Dendritic cell treated with granulocyte-macrophage colony-stimulating factor and Interleukin-4, amounts not matched to agents 40 ng/mL and 50 ng/mL, for 4 days (primary cell): ENCODE data around the gene MTTP.

ENCODE experiments used
- H3K27ac Mint-ChIP-seq: one replicate; pipeline ENCODE4 v1.8.0; 2022; ENCODE audit warnings: mild to moderate bottlenecking, mixed read lengths
- H3K27me3 Mint-ChIP-seq: one replicate; pipeline ENCODE4 v1.8.0; 2022; ENCODE audit warnings: mild to moderate bottlenecking, mixed read lengths
- H3K36me3 Mint-ChIP-seq: one replicate; pipeline ENCODE4 v1.8.0; 2022; ENCODE audit warnings: low read depth, mixed read lengths
- H3K4me1 Mint-ChIP-seq: one replicate; pipeline ENCODE4 v1.8.0; 2022; ENCODE audit warnings: low read depth, mixed read lengths
- H3K4me3 Mint-ChIP-seq: one replicate; pipeline ENCODE4 v1.8.0; 2022; ENCODE audit warnings: mild to moderate bottlenecking, moderate library complexity, mixed read lengths
- H3K9me3 Mint-ChIP-seq: one replicate; pipeline ENCODE4 v1.8.0; 2022; ENCODE audit warnings: mixed read lengths
- intact Hi-C: fragments of 100-400 bp; cut with micrococcal nuclease; formaldehyde crosslinking; loops from one replicate; pipeline ENCODE4 v1.15.0; 2022

MTTP gene

DNA sequence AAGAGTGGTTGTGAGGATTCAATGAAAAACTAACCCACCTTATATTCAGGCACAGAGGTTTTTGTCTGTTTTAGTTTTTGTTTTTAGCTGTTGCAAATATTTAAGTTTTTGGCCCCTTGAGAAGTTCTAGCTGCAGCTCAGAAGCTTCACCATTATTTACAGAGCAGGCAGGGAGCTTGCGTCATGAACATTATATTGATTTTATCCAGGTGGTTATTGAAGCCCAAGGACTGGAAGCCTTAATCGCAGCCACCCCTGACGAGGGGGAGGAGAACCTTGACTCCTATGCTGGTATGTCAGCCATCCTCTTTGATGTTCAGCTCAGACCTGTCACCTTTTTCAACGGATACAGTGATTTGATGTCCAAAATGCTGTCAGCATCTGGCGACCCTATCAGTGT lies 38.1 kb downstream of the MTTP start:
- no peaks in the 10 kb centered on the region for H3K36me3 Mint-ChIP-seq
- intact Hi-C loops: no loop called here
- no peak overlapping the region for H3K4me3 Mint-ChIP-seq
- no peaks in the 10 kb centered on the region for H3K27me3 Mint-ChIP-seq
- H3K9me3 Mint-ChIP-seq: no peaks in the 10 kb centered on the region
- no peaks in the 10 kb centered on the region for H3K4me1 Mint-ChIP-seq
- H3K27ac Mint-ChIP-seq: no peak overlapping the region

DNA sequence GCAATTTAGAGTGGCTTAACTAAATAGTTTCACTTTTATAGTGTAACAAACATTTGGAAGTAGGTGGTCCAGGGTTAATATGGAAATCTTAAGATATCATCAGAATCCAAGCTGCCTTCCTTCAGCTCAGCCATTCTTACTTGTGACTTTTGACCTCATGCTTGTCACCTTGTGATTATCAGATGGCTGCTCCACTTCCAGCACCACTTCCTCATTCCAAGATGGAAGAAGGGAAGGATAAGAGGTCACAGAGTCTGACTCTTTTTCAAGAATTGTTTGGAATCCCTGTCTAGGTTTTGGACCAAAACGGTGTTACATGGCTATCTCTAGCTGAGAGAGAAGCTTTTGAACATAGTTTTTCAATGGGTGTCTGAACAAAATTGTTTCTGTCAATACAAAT lies 39.9 kb downstream of the MTTP start:
- intact Hi-C loops: no loop called here
- Mint-ChIP-seq H3K4me3 (no peak overlapping the region), H3K27ac (no peak overlapping the region)

DNA sequence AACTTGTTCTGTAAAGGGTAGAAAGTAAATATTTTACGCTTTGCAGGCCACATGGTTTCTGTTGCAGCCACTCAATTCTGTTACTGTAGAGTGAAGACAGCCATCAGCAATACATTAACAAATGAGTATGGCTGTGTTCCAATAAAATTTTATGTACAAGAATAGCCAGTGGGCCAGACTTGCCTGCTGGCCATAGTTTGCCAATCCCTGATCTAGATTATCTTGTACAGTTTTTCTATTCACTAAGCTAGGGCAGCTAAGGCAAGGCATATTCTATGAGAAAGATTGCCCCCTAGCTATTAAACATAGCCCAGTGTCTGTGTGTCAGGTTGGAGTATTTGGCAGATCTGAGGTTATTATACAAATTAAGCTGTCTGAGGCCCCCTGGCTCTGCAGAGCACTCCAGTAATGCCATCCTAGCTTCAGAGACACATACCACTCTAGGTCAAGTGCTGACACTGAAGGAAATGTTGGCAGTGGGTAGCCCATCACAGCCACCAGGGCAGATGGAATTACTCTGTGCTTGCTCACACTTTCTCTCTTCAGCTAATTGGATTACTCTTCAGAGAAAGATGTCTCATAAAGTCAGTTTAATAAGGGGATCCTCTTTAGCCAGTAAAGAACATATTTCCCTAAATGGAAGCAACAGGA lies 40.7 kb downstream of the MTTP start:
- intact Hi-C loops: no loop called here
- Mint-ChIP-seq H3K27ac (no peak overlapping the region), H3K27me3 (no peaks in the 10 kb centered on the region)

More for the DNA sequence above, 39.9 kb downstream of the MTTP start:
- H3K4me1 Mint-ChIP-seq: no peaks in the 10 kb centered on the region
- H3K9me3 Mint-ChIP-seq: no peaks in the 10 kb centered on the region
- H3K27me3 Mint-ChIP-seq: no peaks in the 10 kb centered on the region
- H3K36me3 Mint-ChIP-seq: no peaks in the 10 kb centered on the region

DNA sequence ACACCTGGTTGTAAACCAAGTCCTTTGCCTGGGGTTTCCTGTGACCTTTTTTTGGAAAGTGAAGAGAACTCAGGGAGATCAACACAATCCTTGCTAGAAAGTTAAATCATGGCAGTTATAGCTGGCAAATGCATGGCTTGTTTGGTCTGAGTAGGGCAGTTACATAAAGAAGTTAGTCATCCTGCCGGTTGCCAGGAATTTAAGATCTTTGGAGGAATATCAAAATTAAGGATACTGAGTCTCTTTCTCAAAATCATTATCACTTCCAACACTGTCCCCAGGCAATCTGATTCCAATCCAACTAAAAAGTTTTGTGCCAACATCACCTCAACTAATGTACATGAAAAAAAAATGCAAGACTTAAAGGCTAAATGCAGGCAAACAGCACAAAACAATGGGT lies 42.8 kb downstream of the MTTP start:
- no peaks in the 10 kb centered on the region for H3K9me3 Mint-ChIP-seq
- intact Hi-C loops: no loop called here
- no peaks in the 10 kb centered on the region for H3K36me3 Mint-ChIP-seq
- no peaks in the 10 kb centered on the region for H3K4me1 Mint-ChIP-seq
- no peaks in the 10 kb centered on the region for H3K27me3 Mint-ChIP-seq
- H3K27ac Mint-ChIP-seq: no peak overlapping the region
- H3K4me3 Mint-ChIP-seq: no peak overlapping the region

More for the DNA sequence above, 40.7 kb downstream of the MTTP start:
- Mint-ChIP-seq H3K9me3 (no peaks in the 10 kb centered on the region), H3K4me3 (no peak overlapping the region), H3K36me3 (no peaks in the 10 kb centered on the region), H3K4me1 (no peaks in the 10 kb centered on the region)

DNA sequence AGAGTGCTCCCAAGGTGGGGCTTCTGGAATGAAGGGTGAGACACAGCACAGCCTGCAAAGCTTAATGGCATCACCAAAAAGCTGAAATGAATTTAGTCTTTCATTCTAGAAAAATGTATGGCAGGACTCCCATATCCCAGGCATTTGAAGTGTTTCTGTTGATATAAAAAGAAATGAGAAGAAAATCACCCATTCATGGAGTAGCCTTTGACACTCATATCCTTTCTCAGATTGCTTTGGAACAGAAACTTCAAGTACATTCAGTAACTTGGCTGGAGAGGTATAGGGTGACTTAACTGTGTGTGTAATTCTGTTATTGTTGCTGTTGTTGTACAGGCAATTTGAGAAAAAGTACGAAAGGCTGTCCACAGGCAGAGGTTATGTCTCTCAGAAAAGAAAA lies 47.7 kb downstream of the MTTP start:
- H3K4me1 Mint-ChIP-seq: no peaks in the 10 kb centered on the region
- no peak overlapping the region for H3K4me3 Mint-ChIP-seq
- no peaks in the 10 kb centered on the region for H3K36me3 Mint-ChIP-seq
- intact Hi-C loops: no loop called here
- H3K9me3 Mint-ChIP-seq: no peaks in the 10 kb centered on the region
- H3K27ac Mint-ChIP-seq: no peak overlapping the region
- H3K27me3 Mint-ChIP-seq: no peaks in the 10 kb centered on the region

DNA sequence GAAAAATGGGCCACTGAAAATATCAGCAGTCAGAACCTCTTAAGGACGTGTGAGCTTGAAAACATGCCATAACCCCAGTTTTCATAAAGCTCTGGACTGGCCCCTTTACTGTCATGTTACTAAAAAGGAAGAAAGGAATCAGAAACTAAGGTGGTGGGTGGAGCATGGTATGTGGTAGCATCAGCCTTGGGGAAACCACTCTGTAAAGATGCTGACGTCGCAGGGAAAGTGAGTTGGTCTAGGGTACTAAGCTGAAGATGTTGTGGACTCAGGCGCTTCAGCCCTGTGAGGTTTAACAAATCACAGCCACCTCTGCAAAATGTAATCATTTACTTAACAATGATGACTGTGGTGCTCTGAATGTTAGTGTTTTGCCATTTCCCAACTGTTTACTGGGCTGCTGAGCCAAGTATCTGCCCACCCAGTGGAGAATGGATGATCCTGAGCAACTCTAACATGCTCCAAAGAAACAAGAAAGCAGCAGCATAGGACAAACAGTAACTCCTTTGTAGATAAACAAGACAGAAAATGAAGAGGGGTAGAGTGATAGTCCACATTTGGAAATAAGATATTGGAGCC lies 49.6 kb downstream of the MTTP start:
- Mint-ChIP-seq H3K9me3 (no peaks in the 10 kb centered on the region), H3K4me1 (no peaks in the 10 kb centered on the region), H3K27ac (no peak overlapping the region), H3K27me3 (no peaks in the 10 kb centered on the region), H3K36me3 (no peaks in the 10 kb centered on the region), H3K4me3 (no peak overlapping the region)
- intact Hi-C loops: no loop called here

DNA sequence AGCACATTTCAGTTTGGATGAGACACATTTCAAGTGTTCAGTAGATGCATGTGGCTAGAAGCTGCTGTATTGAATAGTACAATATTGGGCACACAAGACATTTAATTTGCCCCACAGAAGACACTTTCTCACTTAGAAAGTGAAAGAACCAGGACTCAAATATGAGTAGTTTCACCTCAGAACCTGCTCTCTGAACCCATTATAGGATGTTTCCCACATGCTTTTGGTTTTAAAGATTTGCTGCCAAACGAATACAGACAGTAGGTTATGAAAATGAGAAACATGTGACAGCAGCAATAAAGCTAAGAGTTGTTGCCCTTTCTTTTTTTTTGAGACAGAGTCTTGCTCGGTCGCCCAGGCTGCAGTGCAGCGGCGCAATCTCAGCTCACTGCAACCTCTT lies 50.7 kb downstream of the MTTP start:
- H3K4me3 Mint-ChIP-seq: no peak overlapping the region
- no peaks in the 10 kb centered on the region for H3K9me3 Mint-ChIP-seq
- H3K27me3 Mint-ChIP-seq: no peaks in the 10 kb centered on the region
- H3K36me3 Mint-ChIP-seq: no peaks in the 10 kb centered on the region
- H3K4me1 Mint-ChIP-seq: no peaks in the 10 kb centered on the region
- intact Hi-C loops: no loop called here
- no peak overlapping the region for H3K27ac Mint-ChIP-seq

DNA sequence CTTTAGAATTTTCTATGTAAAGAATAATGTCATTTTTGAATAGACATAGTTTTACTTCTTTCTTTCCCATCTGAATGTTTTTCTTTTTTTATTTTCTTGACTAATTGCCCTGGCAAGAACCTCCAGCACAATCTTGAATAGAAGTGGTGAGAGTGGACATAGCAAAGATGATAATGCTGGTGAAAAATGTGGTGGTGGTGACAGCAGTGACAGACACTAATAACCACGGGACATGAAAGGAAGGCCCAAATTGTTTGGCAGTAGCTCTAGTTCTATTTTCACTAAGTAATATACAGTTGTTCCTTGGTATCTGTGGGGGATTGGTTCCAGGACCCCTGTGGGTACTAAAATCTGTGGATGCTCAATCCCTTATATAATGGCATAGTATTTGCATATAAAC lies 53.4 kb downstream of the MTTP start:
- intact Hi-C loops: no loop called here
- H3K4me1 Mint-ChIP-seq: no peaks in the 10 kb centered on the region
- no peaks in the 10 kb centered on the region for H3K9me3 Mint-ChIP-seq

DNA sequence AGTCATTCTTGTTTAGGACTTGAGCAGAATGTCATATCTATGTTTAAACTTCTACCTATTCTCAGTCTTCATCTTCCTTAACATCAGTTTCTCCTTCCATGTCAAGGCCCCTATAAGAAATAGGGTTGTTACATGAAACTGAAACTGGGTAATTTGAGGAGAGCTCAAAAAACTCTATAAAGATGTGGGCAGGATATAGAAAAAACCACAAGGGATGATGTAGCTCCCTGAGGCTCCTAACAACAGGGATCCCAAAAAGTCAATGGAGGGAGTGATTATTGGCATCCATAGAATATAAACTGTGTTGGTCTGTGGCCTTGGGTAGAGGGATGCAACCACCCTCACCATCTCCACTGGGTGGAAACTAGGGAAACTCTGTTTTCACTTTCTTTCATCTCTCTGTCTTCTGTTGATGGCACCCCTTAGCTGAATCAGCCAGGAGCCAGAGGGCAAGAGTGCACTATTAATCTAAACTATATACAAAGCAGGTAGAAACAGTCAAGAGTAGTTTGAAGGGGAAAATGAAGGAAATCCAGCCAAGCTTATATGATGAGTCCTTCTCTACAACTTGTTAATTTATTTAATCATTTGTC lies 55.4 kb downstream of the MTTP start:
- no peak overlapping the region for H3K27ac Mint-ChIP-seq
- no peaks in the 10 kb centered on the region for H3K4me1 Mint-ChIP-seq
- H3K4me3 Mint-ChIP-seq: no peak overlapping the region
- intact Hi-C loops: no loop called here
- no peaks in the 10 kb centered on the region for H3K9me3 Mint-ChIP-seq
- H3K27me3 Mint-ChIP-seq: no peaks in the 10 kb centered on the region
- H3K36me3 Mint-ChIP-seq: no peaks in the 10 kb centered on the region

More for the DNA sequence above, 53.4 kb downstream of the MTTP start:
- Mint-ChIP-seq H3K27ac (no peak overlapping the region), H3K36me3 (no peaks in the 10 kb centered on the region), H3K27me3 (no peaks in the 10 kb centered on the region), H3K4me3 (no peak overlapping the region)

DNA sequence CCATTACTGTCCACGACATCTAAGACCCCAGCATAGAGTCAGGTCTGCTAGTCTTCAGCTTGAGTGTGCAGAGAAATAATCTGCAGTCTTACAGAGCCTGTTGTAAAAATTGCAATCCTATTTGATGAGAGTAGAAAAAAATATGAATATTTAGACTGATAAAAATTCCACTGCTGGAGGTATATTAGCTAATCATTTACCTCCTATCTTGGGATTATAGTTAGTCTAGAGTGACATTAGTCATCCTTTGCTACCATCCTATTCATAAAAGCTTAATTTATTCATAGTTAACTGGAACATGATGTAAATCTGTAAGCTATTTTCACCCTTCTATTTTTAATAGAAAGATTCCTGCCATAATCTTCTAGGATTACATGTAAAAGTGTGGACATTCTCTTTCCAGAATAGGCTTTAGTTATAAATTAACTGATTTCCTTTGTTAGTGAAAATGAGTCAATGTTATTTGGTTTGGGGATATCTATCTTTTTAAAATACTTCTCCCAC lies 56.3 kb downstream of the MTTP start:
- Mint-ChIP-seq H3K9me3 (no peaks in the 10 kb centered on the region), H3K4me1 (no peaks in the 10 kb centered on the region), H3K36me3 (no peaks in the 10 kb centered on the region), H3K4me3 (no peak overlapping the region), H3K27ac (no peak overlapping the region), H3K27me3 (no peaks in the 10 kb centered on the region)
- intact Hi-C loops: no loop called here

DNA sequence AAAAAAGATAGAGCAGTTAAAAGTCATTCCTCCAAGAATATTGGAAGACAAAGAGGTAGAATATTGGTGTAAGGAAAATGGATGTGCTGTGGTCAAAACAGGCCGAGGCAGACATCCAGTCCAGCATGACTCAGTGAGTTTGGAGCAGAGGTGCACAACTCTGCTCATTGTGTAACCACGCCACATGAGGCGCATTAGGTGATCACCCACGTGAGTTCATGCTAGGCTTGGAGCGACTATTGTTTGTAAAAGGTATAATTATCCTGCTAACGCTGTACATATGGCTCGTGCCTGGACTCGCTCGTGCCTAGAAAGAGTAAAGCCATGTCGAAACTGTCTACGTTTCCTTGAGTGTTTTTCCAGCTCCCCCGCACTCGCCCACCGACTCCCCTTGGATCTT lies 59.1 kb downstream of the MTTP start:
- Mint-ChIP-seq H3K4me3 (no peak overlapping the region), H3K36me3 (no peaks in the 10 kb centered on the region), H3K9me3 (no peaks in the 10 kb centered on the region), H3K4me1 (no peaks in the 10 kb centered on the region), H3K27me3 (no peaks in the 10 kb centered on the region), H3K27ac (no peak overlapping the region)
- intact Hi-C loops: no loop called here

DNA sequence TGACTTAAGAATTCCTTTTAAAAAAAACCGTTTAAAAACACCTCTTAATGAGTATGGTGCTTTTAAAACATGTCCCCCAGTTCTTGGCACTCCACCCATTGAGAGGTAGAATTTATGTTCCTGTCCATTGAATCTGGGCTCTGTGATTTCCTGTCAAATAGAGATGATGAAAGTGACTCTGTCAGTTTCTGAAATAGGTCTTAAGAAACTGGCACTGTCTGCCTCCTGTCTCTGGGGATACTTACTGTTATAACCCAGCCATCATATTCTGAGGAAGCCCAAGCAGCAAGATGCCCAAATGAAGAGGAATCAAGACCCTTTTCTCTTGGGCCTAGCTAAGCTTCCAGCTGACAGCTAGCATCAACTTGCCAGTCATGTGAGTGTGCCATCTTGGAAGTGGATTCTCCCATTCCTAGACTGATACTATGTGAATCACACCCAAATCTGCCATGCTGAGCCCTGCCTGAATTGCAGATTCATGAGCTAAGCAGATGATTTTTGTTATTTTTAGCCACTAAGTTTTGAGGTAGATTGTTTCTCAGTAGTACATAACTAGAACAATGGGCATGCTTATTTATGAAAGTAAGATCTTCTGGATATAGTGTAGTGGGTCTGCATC lies 60.2 kb downstream of the MTTP start:
- no peaks in the 10 kb centered on the region for H3K4me1 Mint-ChIP-seq
- H3K4me3 Mint-ChIP-seq: no peak overlapping the region
- no peaks in the 10 kb centered on the region for H3K27me3 Mint-ChIP-seq
- no peak overlapping the region for H3K27ac Mint-ChIP-seq
- H3K9me3 Mint-ChIP-seq: no peaks in the 10 kb centered on the region
- no peaks in the 10 kb centered on the region for H3K36me3 Mint-ChIP-seq
- intact Hi-C loops: no loop called here

DNA sequence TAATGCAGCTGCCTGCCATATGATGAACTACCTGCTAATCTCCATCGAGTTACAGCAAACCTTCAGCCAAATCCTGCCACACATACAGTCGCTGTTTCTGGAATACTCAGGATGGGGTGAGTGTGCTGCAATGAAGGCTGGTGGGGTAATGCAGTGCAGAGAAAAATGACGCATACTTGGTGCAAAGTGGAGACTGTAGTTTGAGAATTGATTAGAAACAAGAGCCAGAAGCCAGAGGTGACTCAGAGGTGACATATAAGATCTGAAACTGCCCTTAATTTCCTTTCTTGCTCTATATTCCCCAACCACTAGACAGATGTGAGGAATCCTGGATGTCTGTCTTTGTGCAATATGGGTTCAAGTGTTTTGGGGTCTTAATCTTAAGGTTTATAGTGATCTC lies 61.0 kb downstream of the MTTP start:
- Mint-ChIP-seq H3K9me3 (no peaks in the 10 kb centered on the region), H3K27ac (no peak overlapping the region), H3K4me1 (no peaks in the 10 kb centered on the region), H3K4me3 (no peak overlapping the region), H3K36me3 (no peaks in the 10 kb centered on the region), H3K27me3 (no peaks in the 10 kb centered on the region)
- intact Hi-C loops: no loop called here

DNA sequence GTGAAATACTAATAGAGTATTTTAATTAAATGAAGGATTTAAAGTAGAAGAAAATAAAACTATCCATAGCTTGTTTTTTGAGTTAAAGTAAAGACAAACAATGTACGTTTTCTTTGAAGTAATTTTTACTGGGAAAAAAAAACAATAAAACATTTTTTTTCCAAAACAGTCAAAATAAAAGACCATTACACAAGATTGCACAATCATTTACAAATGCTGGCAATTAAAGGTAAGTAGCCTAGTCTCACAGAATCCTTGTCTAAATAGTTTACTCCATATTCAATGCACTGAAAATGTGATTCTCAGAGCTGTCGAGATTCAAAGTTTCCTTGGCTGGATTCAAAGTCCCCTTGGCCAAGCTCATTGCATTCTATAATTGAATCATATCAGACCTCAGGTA lies 61.8 kb downstream of the MTTP start:
- no peaks in the 10 kb centered on the region for H3K36me3 Mint-ChIP-seq
- no peaks in the 10 kb centered on the region for H3K27me3 Mint-ChIP-seq
- no peak overlapping the region for H3K4me3 Mint-ChIP-seq
- H3K4me1 Mint-ChIP-seq: no peaks in the 10 kb centered on the region
- no peak overlapping the region for H3K27ac Mint-ChIP-seq
- H3K9me3 Mint-ChIP-seq: no peaks in the 10 kb centered on the region
- intact Hi-C loops: no loop called here
